Measurements from ENCODE around the gene RALGPS1.

RALGPS1 gene

DNA sequence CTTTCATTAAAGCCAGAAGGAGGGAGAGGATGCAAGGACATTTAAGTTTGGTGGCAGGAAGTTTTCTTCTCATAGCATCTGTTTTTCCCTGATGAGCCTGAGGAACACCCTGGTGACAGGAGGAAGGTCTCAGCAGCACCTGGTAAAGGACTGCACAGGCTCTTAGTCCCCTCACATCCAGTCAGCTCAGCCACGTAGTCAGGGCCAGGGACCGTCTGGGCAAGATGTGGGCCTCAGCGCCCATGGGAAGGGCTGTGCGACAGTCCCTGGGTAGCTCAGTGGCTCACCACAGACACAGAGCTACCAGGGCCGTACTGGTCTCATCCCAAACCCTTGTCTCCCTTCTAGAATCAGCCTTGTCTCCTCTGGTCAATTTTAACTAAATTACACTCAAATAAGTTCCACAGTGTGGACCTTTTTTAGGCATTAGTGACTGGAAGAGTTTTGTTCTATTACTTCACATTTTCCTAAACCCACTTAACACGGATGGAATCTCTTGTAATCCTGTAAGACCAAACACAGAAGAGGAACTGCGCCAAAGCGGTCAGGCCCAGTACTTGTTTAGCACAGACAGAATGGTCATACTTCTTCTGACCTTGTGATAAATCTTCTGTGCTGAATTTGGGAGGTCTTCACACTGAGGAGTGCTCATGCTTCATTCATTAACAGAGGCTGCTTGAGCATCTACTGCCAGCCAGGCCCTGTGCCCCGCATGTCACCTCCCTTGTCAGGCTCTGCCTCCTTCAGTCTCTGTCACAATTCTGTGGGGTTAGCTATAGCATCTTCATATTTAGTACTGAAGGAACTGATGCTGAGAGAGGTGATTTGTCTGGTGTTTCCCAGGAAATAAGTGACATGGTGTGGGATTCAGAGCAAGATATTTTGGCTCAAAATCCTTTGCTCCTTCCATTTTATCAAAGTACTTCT is 116.5 kb downstream of the RALGPS1 start:
- no peaks in the 10 kb centered on the region for H3K9me3 ChIP-seq (ENCODE audit: control extremely low read depth in 1 of 5, control insufficient read depth in 4 of 5, insufficient read depth in 2 of 5, low read depth in 1 of 5, low read length in 4 of 5)
- WGBS (ENCODE audit: insufficient coverage): 98% methylated on average over 9 of the region's 9 CpGs
- ChIA-PET CTCF (no interaction called here), POLR2A (no interaction called here)
- peaks cover 0 to 9% (median 1%) of the 10 kb centered on the region in 5 experiments for H3K27me3 ChIP-seq (replicated peaks in 2 of 5; ENCODE audit: control insufficient read depth in 4 of 5, insufficient read depth in 5 of 5, low read length in 4 of 5)
- DNase-seq: no peak
- no peak overlapping the region for H3K4me3 ChIP-seq (ENCODE audit: control insufficient read depth in 1 of 7, extremely low read depth in 1 of 7, insufficient read depth in 4 of 7, low read depth in 2 of 7, low read length in 6 of 7)
- H3K36me3 ChIP-seq (ENCODE audit: control insufficient read depth in 4 of 4, insufficient read depth in 4 of 4, low read length in 3 of 4): no peaks in the 10 kb centered on the region
- H3K4me1 ChIP-seq (ENCODE audit: control extremely low read depth in 1 of 4, control insufficient read depth in 4 of 4, insufficient read depth in 4 of 4, low read length in 3 of 4): no peaks in the 10 kb centered on the region
- no peak overlapping the region for H3K27ac ChIP-seq (ENCODE audit: insufficient read depth in 1 of 2, low read depth in 1 of 2, low read length in 2 of 2, poor library complexity in 1 of 2, severe bottlenecking in 2 of 2)

GRCh38 chr9:127032256-127032655 is 117.7 kb downstream of the RALGPS1 start:
- POLR2A ChIA-PET: no interaction called here
- Histone ChIP-seq H3K4me1 (ENCODE audit: control extremely low read depth in 1 of 4, control insufficient read depth in 4 of 4, insufficient read depth in 4 of 4, low read length in 3 of 4) (no peaks in the 10 kb centered on the region), H3K36me3 (ENCODE audit: control insufficient read depth in 4 of 4, insufficient read depth in 4 of 4, low read length in 3 of 4) (no peaks in the 10 kb centered on the region), H3K9me3 (ENCODE audit: control extremely low read depth in 1 of 5, control insufficient read depth in 4 of 5, insufficient read depth in 2 of 5, low read depth in 1 of 5, low read length in 4 of 5) (no peaks in the 10 kb centered on the region), H3K4me3 (ENCODE audit: control insufficient read depth in 1 of 7, extremely low read depth in 1 of 7, insufficient read depth in 4 of 7, low read depth in 2 of 7, low read length in 6 of 7) (no peak overlapping the region), H3K27ac (ENCODE audit: insufficient read depth in 1 of 2, low read depth in 1 of 2, low read length in 2 of 2, poor library complexity in 1 of 2, severe bottlenecking in 2 of 2) (no peak overlapping the region), H3K27me3 (replicated peaks in 2 of 5; ENCODE audit: control insufficient read depth in 4 of 5, insufficient read depth in 5 of 5, low read length in 4 of 5) (peaks cover 0 to 7% (median 0%) of the 10 kb centered on the region in 5 experiments)
- no CpG with 5 or more reads among the region's 4 CpGs for WGBS (ENCODE audit: insufficient coverage)
- CTCF ChIA-PET: no interaction called here
- no peak for DNase-seq

DNA sequence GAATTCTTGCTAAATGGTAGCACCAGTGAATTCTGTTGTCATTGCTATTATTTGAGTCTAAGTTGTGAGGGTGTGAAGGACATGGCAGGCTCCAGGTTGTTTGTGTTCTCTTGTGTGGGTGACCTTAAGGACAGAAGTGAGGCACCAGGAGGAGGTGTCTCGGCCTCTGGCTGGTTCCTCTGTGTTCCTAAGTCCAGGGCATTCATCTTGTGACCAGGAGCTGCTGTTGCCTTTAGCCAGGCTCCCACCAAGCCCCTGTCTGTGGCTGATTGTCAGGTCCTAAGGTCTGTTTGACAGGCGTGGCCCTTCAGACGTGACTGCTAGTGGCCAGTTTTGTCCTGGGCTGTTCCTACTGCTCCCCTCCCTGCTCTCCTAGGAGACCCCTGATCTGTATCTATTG is 118.5 kb downstream of the RALGPS1 start:
- 100% methylated on average over 3 of the region's 3 CpGs for WGBS (ENCODE audit: insufficient coverage)
- POLR2A ChIA-PET: no interaction called here

GRCh38 chr9:127033789-127034188 is 119.2 kb downstream of the RALGPS1 start:
- Histone ChIP-seq H3K27ac (ENCODE audit: insufficient read depth in 1 of 2, low read depth in 1 of 2, low read length in 2 of 2, poor library complexity in 1 of 2, severe bottlenecking in 2 of 2) (no peak overlapping the region), H3K4me1 (ENCODE audit: control extremely low read depth in 1 of 4, control insufficient read depth in 4 of 4, insufficient read depth in 4 of 4, low read length in 3 of 4) (no peaks in the 10 kb centered on the region), H3K4me3 (ENCODE audit: control insufficient read depth in 1 of 7, extremely low read depth in 1 of 7, insufficient read depth in 4 of 7, low read depth in 2 of 7, low read length in 6 of 7) (no peak overlapping the region), H3K9me3 (ENCODE audit: control extremely low read depth in 1 of 5, control insufficient read depth in 4 of 5, insufficient read depth in 2 of 5, low read depth in 1 of 5, low read length in 4 of 5) (no peaks in the 10 kb centered on the region), H3K36me3 (ENCODE audit: control insufficient read depth in 4 of 4, insufficient read depth in 4 of 4, low read length in 3 of 4) (no peaks in the 10 kb centered on the region), H3K27me3 (replicated peaks in 2 of 5; ENCODE audit: control insufficient read depth in 4 of 5, insufficient read depth in 5 of 5, low read length in 4 of 5) (peaks cover 0 to 5% (median 0%) of the 10 kb centered on the region in 5 experiments)
- ChIA-PET POLR2A (no interaction called here), CTCF (no interaction called here)
- no peak for DNase-seq

More for the DNA sequence above, 118.5 kb downstream of the RALGPS1 start:
- Histone ChIP-seq H3K9me3 (ENCODE audit: control extremely low read depth in 1 of 5, control insufficient read depth in 4 of 5, insufficient read depth in 2 of 5, low read depth in 1 of 5, low read length in 4 of 5) (no peaks in the 10 kb centered on the region), H3K4me3 (ENCODE audit: control insufficient read depth in 1 of 7, extremely low read depth in 1 of 7, insufficient read depth in 4 of 7, low read depth in 2 of 7, low read length in 6 of 7) (no peak overlapping the region), H3K27me3 (replicated peaks in 2 of 5; ENCODE audit: control insufficient read depth in 4 of 5, insufficient read depth in 5 of 5, low read length in 4 of 5) (peaks cover 0 to 7% (median 0%) of the 10 kb centered on the region in 5 experiments), H3K4me1 (ENCODE audit: control extremely low read depth in 1 of 4, control insufficient read depth in 4 of 4, insufficient read depth in 4 of 4, low read length in 3 of 4) (no peaks in the 10 kb centered on the region), H3K27ac (ENCODE audit: insufficient read depth in 1 of 2, low read depth in 1 of 2, low read length in 2 of 2, poor library complexity in 1 of 2, severe bottlenecking in 2 of 2) (no peak overlapping the region), H3K36me3 (ENCODE audit: control insufficient read depth in 4 of 4, insufficient read depth in 4 of 4, low read length in 3 of 4) (no peaks in the 10 kb centered on the region)
- no peak for DNase-seq
- CTCF ChIA-PET: no interaction called here

GRCh38 chr9:127034691-127035090 is 120.1 kb downstream of the RALGPS1 start:
- CTCF ChIA-PET: no interaction called here
- 93% methylated on average over 1 of the region's 1 CpG for WGBS (ENCODE audit: insufficient coverage)
- no peak for DNase-seq
- no peak overlapping the region for H3K4me3 ChIP-seq (ENCODE audit: control insufficient read depth in 1 of 7, extremely low read depth in 1 of 7, insufficient read depth in 4 of 7, low read depth in 2 of 7, low read length in 6 of 7)
- no peaks in the 10 kb centered on the region for H3K9me3 ChIP-seq (ENCODE audit: control extremely low read depth in 1 of 5, control insufficient read depth in 4 of 5, insufficient read depth in 2 of 5, low read depth in 1 of 5, low read length in 4 of 5)
- H3K4me1 ChIP-seq (ENCODE audit: control extremely low read depth in 1 of 4, control insufficient read depth in 4 of 4, insufficient read depth in 4 of 4, low read length in 3 of 4): no peaks in the 10 kb centered on the region
- H3K36me3 ChIP-seq (ENCODE audit: control insufficient read depth in 4 of 4, insufficient read depth in 4 of 4, low read length in 3 of 4): no peaks in the 10 kb centered on the region
- H3K27ac ChIP-seq (ENCODE audit: insufficient read depth in 1 of 2, low read depth in 1 of 2, low read length in 2 of 2, poor library complexity in 1 of 2, severe bottlenecking in 2 of 2): no peak overlapping the region
- no peaks in the 10 kb centered on the region for H3K27me3 ChIP-seq (replicated peaks in 2 of 5; ENCODE audit: control insufficient read depth in 4 of 5, insufficient read depth in 5 of 5, low read length in 4 of 5)
- POLR2A ChIA-PET: no interaction called here

GRCh38 chr9:127035423-127035822 is 120.8 kb downstream of the RALGPS1 start:
- WGBS (ENCODE audit: insufficient coverage): 100% methylated on average over 2 of the region's 4 CpGs
- ChIA-PET POLR2A (no interaction called here), CTCF (no interaction called here)
- Histone ChIP-seq H3K36me3 (ENCODE audit: control insufficient read depth in 4 of 4, insufficient read depth in 4 of 4, low read length in 3 of 4) (no peaks in the 10 kb centered on the region), H3K9me3 (ENCODE audit: control extremely low read depth in 1 of 5, control insufficient read depth in 4 of 5, insufficient read depth in 2 of 5, low read depth in 1 of 5, low read length in 4 of 5) (no peaks in the 10 kb centered on the region), H3K4me3 (ENCODE audit: control insufficient read depth in 1 of 7, extremely low read depth in 1 of 7, insufficient read depth in 4 of 7, low read depth in 2 of 7, low read length in 6 of 7) (no peak overlapping the region), H3K27ac (ENCODE audit: insufficient read depth in 1 of 2, low read depth in 1 of 2, low read length in 2 of 2, poor library complexity in 1 of 2, severe bottlenecking in 2 of 2) (no peak overlapping the region), H3K27me3 (replicated peaks in 2 of 5; ENCODE audit: control insufficient read depth in 4 of 5, insufficient read depth in 5 of 5, low read length in 4 of 5) (no peaks in the 10 kb centered on the region), H3K4me1 (ENCODE audit: control extremely low read depth in 1 of 4, control insufficient read depth in 4 of 4, insufficient read depth in 4 of 4, low read length in 3 of 4) (no peaks in the 10 kb centered on the region)
- DNase-seq: no peak

DNA sequence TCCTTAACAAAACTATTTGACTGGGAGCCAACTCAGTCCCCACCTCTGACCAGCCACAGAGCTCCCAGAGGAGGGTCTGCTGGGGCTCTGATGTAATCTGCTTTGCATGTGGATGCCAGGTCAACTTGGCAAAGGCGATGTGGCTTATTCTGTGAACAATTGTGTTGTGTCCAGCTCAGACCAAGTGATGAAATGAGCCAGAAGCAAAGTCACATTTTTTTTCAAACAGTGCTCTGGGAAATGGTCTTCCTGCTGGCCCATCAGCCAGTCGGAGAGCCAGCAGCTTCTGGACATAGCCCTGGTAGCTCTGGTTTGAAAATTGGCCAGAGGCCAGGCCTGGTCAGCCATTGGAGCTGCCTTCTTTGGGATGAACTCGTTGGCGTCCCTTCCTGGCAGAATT is 121.4 kb downstream of the RALGPS1 start:
- WGBS (ENCODE audit: insufficient coverage): 96% methylated on average over 3 of the region's 4 CpGs
- ChIA-PET POLR2A (no interaction called here), CTCF (no interaction called here)
- Histone ChIP-seq H3K36me3 (ENCODE audit: control insufficient read depth in 4 of 4, insufficient read depth in 4 of 4, low read length in 3 of 4) (no peaks in the 10 kb centered on the region), H3K4me3 (ENCODE audit: control insufficient read depth in 1 of 7, extremely low read depth in 1 of 7, insufficient read depth in 4 of 7, low read depth in 2 of 7, low read length in 6 of 7) (no peak overlapping the region), H3K4me1 (ENCODE audit: control extremely low read depth in 1 of 4, control insufficient read depth in 4 of 4, insufficient read depth in 4 of 4, low read length in 3 of 4) (no peaks in the 10 kb centered on the region), H3K27me3 (replicated peaks in 2 of 5; ENCODE audit: control insufficient read depth in 4 of 5, insufficient read depth in 5 of 5, low read length in 4 of 5) (no peaks in the 10 kb centered on the region), H3K9me3 (ENCODE audit: control extremely low read depth in 1 of 5, control insufficient read depth in 4 of 5, insufficient read depth in 2 of 5, low read depth in 1 of 5, low read length in 4 of 5) (no peaks in the 10 kb centered on the region), H3K27ac (ENCODE audit: insufficient read depth in 1 of 2, low read depth in 1 of 2, low read length in 2 of 2, poor library complexity in 1 of 2, severe bottlenecking in 2 of 2) (no peak overlapping the region)
- no peak for DNase-seq
